ENCODE results near the gene FGD3. TPM values are rescaled to one million over a fixed set of nuclear protein-coding genes. Genes with fewer than 3 reads are reported as not detected.
A peak's percentile ranks its signal among the peaks of the same experiment; 100 is the strongest.

The FGD3 gene
- total RNA-seq, 2 experiments from 2014 or later: 72.1 to 91.2 TPM

GRCh38 chr9:93035106-93035660 is 87.9 kb downstream of the FGD3 start:
- Mint-ChIP-seq H3K27ac (no peak overlapping the region), H3K36me3 (peaks cover 9% of the 10 kb centered on the region), H3K9me3 (ENCODE audit: low read depth) (no peaks in the 10 kb centered on the region), H3K27me3 (no peaks in the 10 kb centered on the region), H3K4me3 (no peak overlapping the region), H3K4me1 (peaks cover 10% of the 10 kb centered on the region)
- DNase-seq: no peak
- no peak for ATAC-seq
- CTCF ChIA-PET: interaction anchor here (0.7 kb wide), 1 partner anchor 31 kb away, joined by 3 read pairs; no protein-coding TSS in a partner anchor

GRCh38 chr9:93035821-93036351 is 88.6 kb downstream of the FGD3 start:
- Mint-ChIP-seq H3K9me3 (ENCODE audit: low read depth) (no peaks in the 10 kb centered on the region), H3K4me1 (peaks cover 10% of the 10 kb centered on the region), H3K27ac (no peak overlapping the region), H3K4me3 (no peak overlapping the region), H3K36me3 (peaks cover 6% of the 10 kb centered on the region), H3K27me3 (no peaks in the 10 kb centered on the region)
- ATAC-seq (no peak), DNase-seq (no peak)
- CTCF ChIA-PET: interaction anchor here (0.7 to 1.0 kb wide), 2 partner anchors 32 to 73 kb away, joined by 3 to 4 read pairs; no protein-coding TSS in a partner anchor

- peaks cover 13% of the 10 kb centered on the region for H3K4me1 Mint-ChIP-seq
These were observed 89.7 kb downstream of the FGD3 start for GRCh38 chr9:93036887-93037475.

GRCh38 chr9:93037476-93037971 is 90.2 kb downstream of the FGD3 start:
- DNase-seq (no peak), ATAC-seq (no peak)
- H3K36me3 Mint-ChIP-seq: peaks cover 2% of the 10 kb centered on the region
- no peaks in the 10 kb centered on the region for H3K9me3 Mint-ChIP-seq (ENCODE audit: low read depth)
- CTCF ChIA-PET: interaction anchor here (1.1 to 1.2 kb wide), 2 partner anchors 34 to 59 kb away, joined by 3 to 4 read pairs; partner anchors contain the start of gene CARD19
- peaks cover 13% of the 10 kb centered on the region for H3K4me1 Mint-ChIP-seq
- H3K27ac Mint-ChIP-seq: no peak overlapping the region
- H3K4me3 Mint-ChIP-seq: no peak overlapping the region
- H3K27me3 Mint-ChIP-seq: no peaks in the 10 kb centered on the region

More at GRCh38 chr9:93036887-93037475, 89.7 kb downstream of the FGD3 start:
- Mint-ChIP-seq H3K27me3 (no peaks in the 10 kb centered on the region), H3K4me3 (no peak overlapping the region), H3K9me3 (ENCODE audit: low read depth) (no peaks in the 10 kb centered on the region), H3K36me3 (peaks cover 4% of the 10 kb centered on the region), H3K27ac (no peak overlapping the region)
- CTCF ChIA-PET: interaction anchor here (1.0 to 1.2 kb wide), 3 partner anchors 34 to 72 kb away, joined by 3 to 4 read pairs (median 4); partner anchors contain the start of gene CARD19
- DNase-seq (no peak), ATAC-seq (no peak)

- no peak for ATAC-seq
- Mint-ChIP-seq H3K27me3 (no peaks in the 10 kb centered on the region), H3K27ac (no peak overlapping the region), H3K4me1 (peaks cover 16% of the 10 kb centered on the region), H3K36me3 (peaks cover 2% of the 10 kb centered on the region), H3K4me3 (no peak overlapping the region), H3K9me3 (ENCODE audit: low read depth) (no peaks in the 10 kb centered on the region)
- no peak for DNase-seq
- CTCF ChIA-PET: no interaction called here
These were observed 91.6 kb downstream of the FGD3 start for GRCh38 chr9:93038918-93039317.

GRCh38 chr9:93039456-93039855 is 92.1 kb downstream of the FGD3 start:
- CTCF ChIA-PET: interaction anchor here (1.2 kb wide), 1 partner anchor 16 kb away, joined by 3 read pairs; no protein-coding TSS in a partner anchor
- Mint-ChIP-seq H3K27ac (no peak overlapping the region), H3K36me3 (peaks cover 2% of the 10 kb centered on the region), H3K27me3 (no peaks in the 10 kb centered on the region), H3K9me3 (ENCODE audit: low read depth) (no peaks in the 10 kb centered on the region), H3K4me3 (no peak overlapping the region), H3K4me1 (peaks cover 16% of the 10 kb centered on the region)
- DNase-seq: no peak
- ATAC-seq: no peak

- Mint-ChIP-seq H3K27me3 (no peaks in the 10 kb centered on the region), H3K27ac (peak overlapping the region; percentile 36), H3K36me3 (peaks cover 3% of the 10 kb centered on the region), H3K4me1 (peaks cover 16% of the 10 kb centered on the region), H3K9me3 (ENCODE audit: low read depth) (peaks cover under 1% of the 10 kb centered on the region), H3K4me3 (no peak overlapping the region)
- ATAC-seq (no peak), DNase-seq (no peak)
- CTCF ChIA-PET: interaction anchor here (1.2 kb wide), 1 partner anchor 16 kb away, joined by 3 read pairs; no protein-coding TSS in a partner anchor
These were observed 92.7 kb downstream of the FGD3 start for GRCh38 chr9:93039976-93040375.

- ATAC-seq: no peak
- Mint-ChIP-seq H3K4me1 (peaks cover 16% of the 10 kb centered on the region), H3K27ac (no peak overlapping the region)
These were observed 93.1 kb downstream of the FGD3 start for GRCh38 chr9:93040409-93040808.

GRCh38 chr9:93041108-93041802 is 93.9 kb downstream of the FGD3 start:
- CTCF ChIA-PET: interaction anchor here (1.2 to 1.4 kb wide), 3 partner anchors 10 to 68 kb away, joined by 4 to 5 read pairs (median 5); no protein-coding TSS in a partner anchor
- DNase-seq (no peak), ATAC-seq (no peak)
- H3K27ac Mint-ChIP-seq: peak overlapping the region; percentile 22
- H3K4me3 Mint-ChIP-seq: no peak overlapping the region
- H3K4me1 Mint-ChIP-seq: peaks cover 14% of the 10 kb centered on the region
- peaks cover 2% of the 10 kb centered on the region for H3K36me3 Mint-ChIP-seq
- peaks cover 4% of the 10 kb centered on the region for H3K27me3 Mint-ChIP-seq
- H3K9me3 Mint-ChIP-seq (ENCODE audit: low read depth): peaks cover 2% of the 10 kb centered on the region

More at GRCh38 chr9:93040409-93040808, 93.1 kb downstream of the FGD3 start:
- CTCF ChIA-PET: interaction anchor here (1.2 to 1.4 kb wide), 2 partner anchors 15 to 69 kb away, joined by 3 to 5 read pairs; no protein-coding TSS in a partner anchor
- Mint-ChIP-seq H3K9me3 (ENCODE audit: low read depth) (peaks cover 2% of the 10 kb centered on the region), H3K27me3 (no peaks in the 10 kb centered on the region), H3K36me3 (peaks cover 4% of the 10 kb centered on the region), H3K4me3 (no peak overlapping the region)
- no peak for DNase-seq

- H3K9me3 Mint-ChIP-seq (ENCODE audit: low read depth): peaks cover 2% of the 10 kb centered on the region
- no peak for DNase-seq
- H3K27me3 Mint-ChIP-seq: peaks cover 4% of the 10 kb centered on the region
- peaks cover 2% of the 10 kb centered on the region for H3K36me3 Mint-ChIP-seq
- no peak overlapping the region for H3K27ac Mint-ChIP-seq
- H3K4me1 Mint-ChIP-seq: peaks cover 6% of the 10 kb centered on the region
- ATAC-seq: no peak
- CTCF ChIA-PET: no interaction called here
- H3K4me3 Mint-ChIP-seq: no peak overlapping the region
These were observed 95.8 kb downstream of the FGD3 start for GRCh38 chr9:93043122-93043521.

GRCh38 chr9:93045521-93045920 is 98.2 kb downstream of the FGD3 start:
- no peak overlapping the region for H3K27ac Mint-ChIP-seq
- H3K27me3 Mint-ChIP-seq: peaks cover 4% of the 10 kb centered on the region
- peaks cover 2% of the 10 kb centered on the region for H3K36me3 Mint-ChIP-seq
- DNase-seq (no peak), ATAC-seq (no peak)
- CTCF ChIA-PET: no interaction called here
- no peak overlapping the region for H3K4me3 Mint-ChIP-seq
- H3K4me1 Mint-ChIP-seq: peaks cover 11% of the 10 kb centered on the region
- H3K9me3 Mint-ChIP-seq (ENCODE audit: low read depth): peaks cover 2% of the 10 kb centered on the region

- ATAC-seq: peak; percentile 68
- H3K4me3 Mint-ChIP-seq: no peak overlapping the region
- H3K4me1 Mint-ChIP-seq: peaks cover 7% of the 10 kb centered on the region
- H3K9me3 Mint-ChIP-seq (ENCODE audit: low read depth): peaks cover 2% of the 10 kb centered on the region
- CTCF ChIA-PET: no interaction called here
- H3K27ac Mint-ChIP-seq: no peak overlapping the region
- DNase-seq: no peak
- peaks cover 2% of the 10 kb centered on the region for H3K36me3 Mint-ChIP-seq
- H3K27me3 Mint-ChIP-seq: peaks cover 4% of the 10 kb centered on the region
These were observed 101.5 kb downstream of the FGD3 start for GRCh38 chr9:93048566-93049448.

All from activated CD8-positive, alpha-beta memory T cell treated with anti-CD3 and anti-CD28 coated beads, Interleukin-2, amount 10 ng/mL, durations not matched to agents 7 days and 5 days (primary cell).